HepG2 (cell line): ENCODE measurements around the gene IFITM10. TPM values are rescaled to one million over a fixed set of nuclear protein-coding genes. Genes with fewer than 3 reads are reported as not detected.
A peak's percentile ranks its signal among the peaks of the same experiment; 100 is the strongest.

Experiments used
- ATAC-seq: fragments of 200-7000 bp; cut with Tn5 transposase; 3 replicates; pipeline ENCODE4 v1.9.1; 2020; ENCODE audit warnings: mild to moderate bottlenecking, moderate library complexity
- BruUV-seq: library from RNA; stranded (reverse); fragments of 400-500 nt; replicated peaks from 2 replicates; lab custom pipeline; 2021; lab: Mats Ljungman, UMichigan
- CTCF ChIA-PET: fragments of 300-600 bp; formaldehyde crosslinking; extraction: SDS; loops from one replicate; lab custom pipeline; 2021; ENCODE audit warnings: low total read pairs, inconsistent platforms, low intra/inter-chr PET ratio; lab: Yijun Ruan, JAX
- POLR2A ChIA-PET: fragments of 350-600 bp; sonication (Branson Sonifier 250); formaldehyde crosslinking; loops from one replicate; lab custom pipeline; 2020; ENCODE audit warnings: antibody characterized with exemption, inconsistent platforms; lab: Yijun Ruan, JAX
- DNase-seq: peaks from one replicate; pipeline ENCODE4 v3.0.0-alpha.2; 2015; ENCODE audit warnings: low spot score
- FAIRE-seq: peaks from 3 replicates; lab custom pipeline; 2011; peaks lifted over from hg19 to GRCh38; lab: Jason Lieb, UNC
- H2AFZ ChIP-seq: one replicate; pipeline ENCODE4 v1.6.1; 2011; ENCODE audit warnings: low read length, inconsistent platforms
- H3K27ac ChIP-seq: fragments of 300-600 bp; 3 replicates; pipeline ENCODE4 v1.8.0; 2011; ENCODE audit warnings: mixed run types, mild to moderate bottlenecking, mixed read lengths, low read length, inconsistent platforms; ENCODE audit not compliant: insufficient read depth; ENCODE audit errors: extremely low read length
- H3K27me3 ChIP-seq, 2 experiments: fragments of 200-600 bp in 1 of 2; 2 replicates in 1 of 2; 3 replicates in 1 of 2; pipeline versions ENCODE4 v1.6.0 to v1.8.0; 2011; ENCODE audit warnings: low read length in 2 of 2, mild to moderate bottlenecking in 2 of 2, moderate library complexity in 2 of 2, inconsistent platforms in 1 of 2; ENCODE audit not compliant: insufficient read depth in 2 of 2, control insufficient read depth in 1 of 2
- H3K36me3 ChIP-seq, 2 experiments: fragments of 200-600 bp in 1 of 2; replicated peaks in 1 of 2; 2 replicates in 1 of 2; 3 replicates in 1 of 2; pipeline versions ENCODE4 v1.5.1 to v1.8.0; 2011; ENCODE audit warnings: low read length in 2 of 2, inconsistent platforms in 1 of 2; ENCODE audit not compliant: insufficient read depth in 2 of 2, control insufficient read depth in 1 of 2
- H3K4me1 ChIP-seq: 2 replicates; pipeline ENCODE4 v1.5.1; 2012; ENCODE audit warnings: low read length, inconsistent platforms; ENCODE audit not compliant: insufficient read depth
- H3K4me2 ChIP-seq: 2 replicates; pipeline ENCODE4 v1.6.0; 2011; ENCODE audit warnings: low read depth, low read length, inconsistent platforms
- H3K4me3 ChIP-seq, 3 experiments: fragments of 200-600 bp in 1 of 3; sonication (generic), shearing (Covaris generic) in 1 of 3; replicated peaks in 1 of 3; 2 replicates each; pipeline ENCODE4 v1.5.1; 2011 to 2016; ENCODE audit warnings: low read length in 3 of 3, inconsistent platforms in 2 of 3, low read depth in 2 of 3, mild to moderate bottlenecking in 2 of 3, control low read depth in 1 of 3, mixed read lengths in 1 of 3; ENCODE audit not compliant: insufficient read depth in 1 of 3
- H3K79me2 ChIP-seq: one replicate; pipeline ENCODE4 v1.6.1; 2011; ENCODE audit warnings: low read length, inconsistent platforms; ENCODE audit not compliant: insufficient read depth
- H3K9ac ChIP-seq: 2 replicates; pipeline ENCODE4 v1.6.0; 2011; ENCODE audit warnings: mild to moderate bottlenecking, low read depth, low read length, inconsistent platforms; ENCODE audit not compliant: insufficient read depth
- H3K9me3 ChIP-seq: 2 replicates; pipeline ENCODE4 v1.5.1; 2012; ENCODE audit warnings: mild to moderate bottlenecking, low read length
- H4K20me1 ChIP-seq: 2 replicates; pipeline ENCODE4 v1.6.0; 2011; ENCODE audit warnings: inconsistent platforms, mild to moderate bottlenecking, low read length, moderate library complexity; ENCODE audit not compliant: insufficient read depth
- MAFF ChIP-seq: IDR thresholded peaks from 2 replicates; pipeline ENCODE4 v1.6.1; 2011; ENCODE audit warnings: low read depth, low read length, improper control_type of control experiment
- MAFK ChIP-seq, 2 experiments: IDR thresholded peaks in 1 of 2; conservative IDR thresholded peaks in 1 of 2; 2 replicates each; pipeline ENCODE4 v1.6.1; 2011; ENCODE audit warnings: improper control_type of control experiment in 2 of 2, low read length in 2 of 2
- PAF1 ChIP-seq: IDR thresholded peaks from 2 replicates; pipeline ENCODE4 v1.6.1; 2016; ENCODE audit warnings: missing genetic modification reagents, missing compliant biosample characterization
- SMAD1 ChIP-seq: sonication (generic); formaldehyde crosslinking; IDR thresholded peaks from 2 replicates; pipeline ENCODE4 v1.4.0; 2020; ENCODE audit warnings: missing genetic modification reagents, low read depth, mild to moderate bottlenecking, borderline replicate concordance
- ZNF296 ChIP-seq: sonication (generic); formaldehyde crosslinking; conservative IDR thresholded peaks from 2 replicates; pipeline ENCODE4 v1.5.0; 2020; ENCODE audit warnings: mild to moderate bottlenecking, missing genetic modification reagents
- ZNF530 ChIP-seq: sonication (generic); formaldehyde crosslinking; IDR thresholded peaks from 2 replicates; pipeline ENCODE4 v1.5.0; 2020; ENCODE audit warnings: low read depth, mild to moderate bottlenecking, missing genetic modification reagents
- WGBS: methylation state at CpG from one replicate; pipeline ENCODE4 v1.1.6; 2017; ENCODE audit warnings: low lambda C conversion rate; 5-methylcytosine and 5-hydroxymethylcytosine counted together
- in situ Hi-C: cut with HindIII; loops from 2 replicates; pipeline ENCODE4 v1.10.0; 2017; ENCODE audit warnings: low pct_unique_long_range_greater_than_20kb; ENCODE audit not compliant: extremely low pct_ligation_motif_present
- intact Hi-C: fragments of 100-400 bp; cut with micrococcal nuclease; formaldehyde crosslinking; loops from one replicate; pipeline ENCODE4 v1.10.0; 2022; ENCODE audit not compliant: unreplicated experiment
- polyA plus RNA-seq, 8 experiments: library from polyadenylated mRNA; depleted of rRNA in 3 of 8; stranded (reverse) in 7 of 8; unstranded in 1 of 8; fragments of >200 nt; fragmentation: Illumina TruSeq in 4 of 8; extraction: Trizol in 4 of 8; gene quantifications; 2 replicates each; pipeline versions ENCODE4 v1.2.1 to v1.2.3, GENCODE V29; 2011 to 2016; ENCODE audit warnings: low read depth in 4 of 8, missing spikeins in 1 of 8, mixed read lengths in 1 of 8; ENCODE audit not compliant: insufficient read depth in 1 of 8
- total RNA-seq, 5 experiments: library from RNA; depleted of rRNA; stranded (reverse); fragments of >200 nt; fragmentation: Illumina TruSeq; extraction: Trizol; gene quantifications; 2 replicates each; pipeline ENCODE4 v1.2.3, GENCODE V29; 2016; ENCODE audit warnings: low read depth in 1 of 5
- TF ChIP-seq, protein P1 (sequence below): sonication (generic); formaldehyde crosslinking; IDR thresholded peaks from 2 replicates; pipeline ENCODE4 v1.4.0; 2020; ENCODE audit warnings: low read depth, mild to moderate bottlenecking, missing genetic modification reagents
- TF ChIP-seq, protein P2 (sequence below): sonication (generic); formaldehyde crosslinking; IDR thresholded peaks from 2 replicates; pipeline ENCODE4 v1.5.1; 2020; ENCODE audit warnings: mild to moderate bottlenecking, missing genetic modification reagents, borderline replicate concordance
- TF ChIP-seq, protein P3 (sequence below): sonication (generic); formaldehyde crosslinking; IDR thresholded peaks from 2 replicates; pipeline ENCODE4 v1.4.0; 2020; ENCODE audit warnings: missing genetic modification reagents, borderline replicate concordance

Gene IFITM10
- total and polyA plus RNA-seq, 2 of the 13 experiments (the other 11 are each of a cell fraction or from before 2014, with no cell fraction given): 0.09 to 0.13 TPM

DNA sequence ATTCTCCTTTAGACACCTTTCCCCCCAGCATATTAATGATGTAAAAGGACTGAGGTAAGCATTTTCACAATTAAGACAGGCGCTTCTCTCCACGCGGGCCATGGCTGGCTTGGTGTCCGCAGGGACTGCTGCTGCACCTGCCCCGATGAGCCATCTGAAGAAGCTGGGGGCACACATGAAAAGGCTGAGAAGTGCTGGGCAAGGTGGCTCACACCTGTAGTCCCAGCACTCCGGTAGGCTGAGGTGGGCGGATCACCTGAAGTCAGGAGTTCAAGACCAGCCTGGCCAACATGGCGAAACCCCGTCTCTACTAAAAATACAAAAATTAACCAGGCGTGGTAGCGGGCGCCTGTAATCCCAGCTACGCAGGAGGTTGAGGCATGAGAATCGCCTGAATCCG lies 32.1 kb downstream of the IFITM10 start:
- no peak for DNase-seq
- CTCF ChIA-PET: no interaction called here
- BruUV-seq: no TSS peak
- Histone ChIP-seq H3K36me3 (no peaks in the 10 kb centered on the region), H3K9me3 (no peaks in the 10 kb centered on the region), H4K20me1 (no peaks in the 10 kb centered on the region), H3K79me2 (no peaks in the 10 kb centered on the region), H3K9ac (no peak overlapping the region), H3K27me3 (peaks cover 5 to 34% of the 10 kb centered on the region in 2 experiments; a peak in 3 of 5 replicates), H3K4me3 (no peak overlapping the region), H3K4me2 (no peak overlapping the region), H2AFZ (no peak overlapping the region), H3K27ac (no peak overlapping the region), H3K4me1 (no peaks in the 10 kb centered on the region)
- in situ Hi-C loops: no loop called here
- no peak for FAIRE-seq
- POLR2A ChIA-PET: no interaction called here
- WGBS: 56% methylated on average over 15 of the region's 15 CpGs
- intact Hi-C loops: no loop called here
- TF ChIP-seq MAFK (conservative IDR thresholded peaks at IDR 0.05 in 1 of 2, IDR thresholded peaks at IDR 0.05 in 1 of 2; ENCODE audit: low read length in 2 of 2) (peak; percentile 5 to 52; a peak in 2 of 4 replicates), MAFF (0 out of 2 replicates have a peak, but pooled peaks have one; percentile 9), ZNF296 (no peak)
- ATAC-seq: no peak

DNA sequence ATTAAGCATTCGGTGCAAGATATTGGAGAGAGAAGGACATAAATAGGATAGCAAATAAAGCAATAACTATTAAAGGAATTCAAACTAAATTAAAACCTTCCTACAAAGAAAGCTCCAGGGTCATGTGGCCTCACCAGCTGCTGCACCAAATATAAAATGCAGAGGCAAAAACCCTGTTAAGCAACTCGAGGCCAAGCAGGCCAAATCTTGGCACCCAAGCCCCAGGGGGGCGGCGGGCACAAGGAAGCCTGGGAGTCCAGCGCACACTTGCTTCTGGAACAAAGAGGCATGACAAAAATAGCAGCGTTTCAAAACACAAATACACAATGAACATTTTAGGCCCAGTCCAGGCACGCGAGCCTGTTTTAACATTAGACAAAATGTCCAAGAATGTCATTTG lies 32.6 kb downstream of the IFITM10 start:
- no TSS peak for BruUV-seq
- ATAC-seq: no peak
- no peaks in the 10 kb centered on the region for H3K9me3 ChIP-seq
- H3K79me2 ChIP-seq: no peaks in the 10 kb centered on the region
- intact Hi-C loops (no loop called here), in situ Hi-C loops (no loop called here)
- H3K27ac ChIP-seq: no peak overlapping the region
- no peak overlapping the region for H2AFZ ChIP-seq
- peaks cover 5 to 34% of the 10 kb centered on the region in 2 experiments; a peak in 3 of 5 replicates for H3K27me3 ChIP-seq
- WGBS: 48% methylated on average over 8 of the region's 8 CpGs
- DNase-seq: no peak
- no peaks in the 10 kb centered on the region for H4K20me1 ChIP-seq
- no peak overlapping the region for H3K9ac ChIP-seq
- H3K4me3 ChIP-seq: no peak overlapping the region
- H3K36me3 ChIP-seq: no peaks in the 10 kb centered on the region
- no peak for FAIRE-seq
- ChIA-PET POLR2A (no interaction called here), CTCF (no interaction called here)
- H3K4me2 ChIP-seq: no peak overlapping the region
- no peaks in the 10 kb centered on the region for H3K4me1 ChIP-seq
- TF ChIP-seq ZNF530 (CRISPR knock-in tag): no peak
- TF ChIP-seq, protein P1, sequence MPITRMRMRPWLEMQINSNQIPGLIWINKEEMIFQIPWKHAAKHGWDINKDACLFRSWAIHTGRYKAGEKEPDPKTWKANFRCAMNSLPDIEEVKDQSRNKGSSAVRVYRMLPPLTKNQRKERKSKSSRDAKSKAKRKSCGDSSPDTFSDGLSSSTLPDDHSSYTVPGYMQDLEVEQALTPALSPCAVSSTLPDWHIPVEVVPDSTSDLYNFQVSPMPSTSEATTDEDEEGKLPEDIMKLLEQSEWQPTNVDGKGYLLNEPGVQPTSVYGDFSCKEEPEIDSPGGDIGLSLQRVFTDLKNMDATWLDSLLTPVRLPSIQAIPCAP: no peak
- TF ChIP-seq, protein P2, sequence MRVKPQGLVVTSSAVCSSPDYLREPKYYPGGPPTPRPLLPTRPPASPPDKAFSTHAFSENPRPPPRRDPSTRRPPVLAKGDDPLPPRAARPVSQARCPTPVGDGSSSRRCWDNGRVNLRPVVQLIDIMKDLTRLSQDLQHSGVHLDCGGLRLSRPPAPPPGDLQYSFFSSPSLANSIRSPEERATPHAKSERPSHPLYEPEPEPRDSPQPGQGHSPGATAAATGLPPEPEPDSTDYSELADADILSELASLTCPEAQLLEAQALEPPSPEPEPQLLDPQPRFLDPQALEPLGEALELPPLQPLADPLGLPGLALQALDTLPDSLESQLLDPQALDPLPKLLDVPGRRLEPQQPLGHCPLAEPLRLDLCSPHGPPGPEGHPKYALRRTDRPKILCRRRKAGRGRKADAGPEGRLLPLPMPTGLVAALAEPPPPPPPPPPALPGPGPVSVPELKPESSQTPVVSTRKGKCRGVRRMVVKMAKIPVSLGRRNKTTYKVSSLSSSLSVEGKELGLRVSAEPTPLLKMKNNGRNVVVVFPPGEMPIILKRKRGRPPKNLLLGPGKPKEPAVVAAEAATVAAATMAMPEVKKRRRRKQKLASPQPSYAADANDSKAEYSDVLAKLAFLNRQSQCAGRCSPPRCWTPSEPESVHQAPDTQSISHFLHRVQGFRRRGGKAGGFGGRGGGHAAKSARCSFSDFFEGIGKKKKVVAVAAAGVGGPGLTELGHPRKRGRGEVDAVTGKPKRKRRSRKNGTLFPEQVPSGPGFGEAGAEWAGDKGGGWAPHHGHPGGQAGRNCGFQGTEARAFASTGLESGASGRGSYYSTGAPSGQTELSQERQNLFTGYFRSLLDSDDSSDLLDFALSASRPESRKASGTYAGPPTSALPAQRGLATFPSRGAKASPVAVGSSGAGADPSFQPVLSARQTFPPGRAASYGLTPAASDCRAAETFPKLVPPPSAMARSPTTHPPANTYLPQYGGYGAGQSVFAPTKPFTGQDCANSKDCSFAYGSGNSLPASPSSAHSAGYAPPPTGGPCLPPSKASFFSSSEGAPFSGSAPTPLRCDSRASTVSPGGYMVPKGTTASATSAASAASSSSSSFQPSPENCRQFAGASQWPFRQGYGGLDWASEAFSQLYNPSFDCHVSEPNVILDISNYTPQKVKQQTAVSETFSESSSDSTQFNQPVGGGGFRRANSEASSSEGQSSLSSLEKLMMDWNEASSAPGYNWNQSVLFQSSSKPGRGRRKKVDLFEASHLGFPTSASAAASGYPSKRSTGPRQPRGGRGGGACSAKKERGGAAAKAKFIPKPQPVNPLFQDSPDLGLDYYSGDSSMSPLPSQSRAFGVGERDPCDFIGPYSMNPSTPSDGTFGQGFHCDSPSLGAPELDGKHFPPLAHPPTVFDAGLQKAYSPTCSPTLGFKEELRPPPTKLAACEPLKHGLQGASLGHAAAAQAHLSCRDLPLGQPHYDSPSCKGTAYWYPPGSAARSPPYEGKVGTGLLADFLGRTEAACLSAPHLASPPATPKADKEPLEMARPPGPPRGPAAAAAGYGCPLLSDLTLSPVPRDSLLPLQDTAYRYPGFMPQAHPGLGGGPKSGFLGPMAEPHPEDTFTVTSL (CRISPR knock-in tag): no peak
- TF ChIP-seq PAF1 (CRISPR knock-in tag): no peak
- TF ChIP-seq, protein P3, sequence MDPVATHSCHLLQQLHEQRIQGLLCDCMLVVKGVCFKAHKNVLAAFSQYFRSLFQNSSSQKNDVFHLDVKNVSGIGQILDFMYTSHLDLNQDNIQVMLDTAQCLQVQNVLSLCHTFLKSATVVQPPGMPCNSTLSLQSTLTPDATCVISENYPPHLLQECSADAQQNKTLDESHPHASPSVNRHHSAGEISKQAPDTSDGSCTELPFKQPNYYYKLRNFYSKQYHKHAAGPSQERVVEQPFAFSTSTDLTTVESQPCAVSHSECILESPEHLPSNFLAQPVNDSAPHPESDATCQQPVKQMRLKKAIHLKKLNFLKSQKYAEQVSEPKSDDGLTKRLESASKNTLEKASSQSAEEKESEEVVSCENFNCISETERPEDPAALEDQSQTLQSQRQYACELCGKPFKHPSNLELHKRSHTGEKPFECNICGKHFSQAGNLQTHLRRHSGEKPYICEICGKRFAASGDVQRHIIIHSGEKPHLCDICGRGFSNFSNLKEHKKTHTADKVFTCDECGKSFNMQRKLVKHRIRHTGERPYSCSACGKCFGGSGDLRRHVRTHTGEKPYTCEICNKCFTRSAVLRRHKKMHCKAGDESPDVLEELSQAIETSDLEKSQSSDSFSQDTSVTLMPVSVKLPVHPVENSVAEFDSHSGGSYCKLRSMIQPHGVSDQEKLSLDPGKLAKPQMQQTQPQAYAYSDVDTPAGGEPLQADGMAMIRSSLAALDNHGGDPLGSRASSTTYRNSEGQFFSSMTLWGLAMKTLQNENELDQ: no peak
- no peak for TF ChIP-seq SMAD1 (CRISPR knock-in tag)
